SHP77 treated with DMSO at 0.1 percent for 48 hours (cell line): ENCODE results near the gene TTC34.

ENCODE experiments used
- DNase-seq: peaks from one replicate; lab custom pipeline; 2025; lab: John Stamatoyannopoulos, UW

Gene TTC34, protein sequence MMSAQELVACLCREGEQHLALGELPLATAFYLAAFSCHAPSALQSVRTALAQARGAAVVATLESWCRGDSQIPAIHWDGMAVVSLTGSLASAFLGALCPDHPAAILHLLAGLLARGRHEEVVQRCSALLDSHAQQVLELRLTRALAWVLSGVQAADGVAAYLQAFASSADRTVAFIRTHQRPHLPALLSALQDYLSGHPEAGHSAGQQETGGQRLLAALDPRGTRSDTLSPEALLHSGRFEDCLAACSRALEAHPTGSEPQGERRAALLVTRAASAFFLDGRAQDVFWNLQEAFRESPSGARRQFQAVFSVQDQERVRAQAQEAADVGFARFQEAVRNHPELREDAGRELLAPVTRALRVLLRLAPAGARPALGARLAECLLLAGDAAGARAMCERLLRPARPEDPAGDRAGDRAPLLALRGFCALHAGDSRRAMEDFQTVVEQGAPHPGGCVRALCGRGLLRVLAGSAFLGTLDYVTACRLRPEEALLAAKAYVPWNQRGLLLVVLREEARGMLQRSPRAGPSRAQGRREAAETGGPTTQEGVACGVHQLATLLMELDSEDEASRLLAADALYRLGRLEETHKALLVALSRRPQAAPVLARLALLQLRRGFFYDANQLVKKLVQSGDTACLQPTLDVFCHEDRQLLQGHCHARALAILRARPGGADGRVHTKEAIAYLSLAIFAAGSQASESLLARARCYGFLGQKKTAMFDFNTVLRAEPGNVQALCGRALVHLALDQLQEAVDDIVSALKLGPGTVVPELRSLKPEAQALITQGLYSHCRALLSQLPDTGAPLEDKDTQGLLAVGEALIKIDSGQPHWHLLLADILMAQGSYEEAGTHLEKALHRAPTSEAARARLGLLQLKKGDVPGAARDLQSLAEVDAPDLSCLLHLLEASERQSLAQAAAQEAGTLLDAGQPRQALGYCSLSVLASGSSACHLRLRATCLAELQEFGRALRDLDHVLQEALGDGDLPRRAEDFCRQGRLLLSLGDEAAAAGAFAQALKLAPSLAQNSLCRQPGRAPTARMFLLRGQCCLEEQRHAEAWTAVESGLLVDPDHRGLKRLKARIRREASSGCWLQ

DNA sequence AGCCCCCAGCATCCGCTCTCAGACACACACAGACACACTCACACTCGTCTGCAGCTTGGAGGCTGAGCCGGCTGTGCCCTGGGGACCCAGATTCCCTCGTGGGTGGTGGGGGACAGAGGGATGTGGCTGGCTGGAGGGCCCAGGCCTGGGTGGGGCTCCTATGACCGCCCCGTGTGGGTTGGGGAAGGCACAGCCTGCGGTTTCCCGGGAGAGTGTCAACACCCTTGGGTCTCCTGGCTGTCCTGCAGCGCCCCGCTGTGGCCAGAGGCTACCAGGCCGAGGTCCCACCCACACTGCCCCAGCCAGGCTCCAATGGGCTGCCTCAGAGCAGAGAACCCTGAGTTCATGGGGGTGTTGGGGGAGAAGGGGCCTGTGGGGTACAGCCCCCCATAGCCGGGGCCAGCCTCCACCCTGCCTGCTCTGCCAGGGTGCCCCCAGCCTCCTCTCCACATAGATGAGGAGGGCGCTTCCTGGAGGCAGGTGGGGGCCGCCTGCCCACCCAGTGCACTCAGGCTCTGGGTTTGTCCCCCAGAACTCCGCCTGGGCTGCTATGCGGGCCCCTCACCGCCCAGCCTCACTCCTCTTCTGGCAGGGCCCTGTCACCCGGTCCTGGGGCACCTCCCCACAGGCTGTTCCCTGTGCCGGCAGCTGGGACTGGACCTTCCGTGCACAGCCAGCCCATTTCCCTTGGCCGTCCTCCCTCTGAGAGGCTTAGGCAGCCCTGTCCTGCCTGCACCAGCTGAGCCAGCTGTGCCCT is at the start of gene TTC34:
Gene TTC34, minus strand, starts transcription at position 159 of the 757 bp plus-strand sequence. CDS start 866 bp downstream, outside the sequence.
- DNase-seq: no peak

- no peak for DNase-seq
Observed at GRCh38 chr1:2850502-2850901, 49.0 kb upstream of the TTC34 start.

- no peak for DNase-seq
Observed at GRCh38 chr1:2848006-2848670, 46.6 kb upstream of the TTC34 start.

DNA sequence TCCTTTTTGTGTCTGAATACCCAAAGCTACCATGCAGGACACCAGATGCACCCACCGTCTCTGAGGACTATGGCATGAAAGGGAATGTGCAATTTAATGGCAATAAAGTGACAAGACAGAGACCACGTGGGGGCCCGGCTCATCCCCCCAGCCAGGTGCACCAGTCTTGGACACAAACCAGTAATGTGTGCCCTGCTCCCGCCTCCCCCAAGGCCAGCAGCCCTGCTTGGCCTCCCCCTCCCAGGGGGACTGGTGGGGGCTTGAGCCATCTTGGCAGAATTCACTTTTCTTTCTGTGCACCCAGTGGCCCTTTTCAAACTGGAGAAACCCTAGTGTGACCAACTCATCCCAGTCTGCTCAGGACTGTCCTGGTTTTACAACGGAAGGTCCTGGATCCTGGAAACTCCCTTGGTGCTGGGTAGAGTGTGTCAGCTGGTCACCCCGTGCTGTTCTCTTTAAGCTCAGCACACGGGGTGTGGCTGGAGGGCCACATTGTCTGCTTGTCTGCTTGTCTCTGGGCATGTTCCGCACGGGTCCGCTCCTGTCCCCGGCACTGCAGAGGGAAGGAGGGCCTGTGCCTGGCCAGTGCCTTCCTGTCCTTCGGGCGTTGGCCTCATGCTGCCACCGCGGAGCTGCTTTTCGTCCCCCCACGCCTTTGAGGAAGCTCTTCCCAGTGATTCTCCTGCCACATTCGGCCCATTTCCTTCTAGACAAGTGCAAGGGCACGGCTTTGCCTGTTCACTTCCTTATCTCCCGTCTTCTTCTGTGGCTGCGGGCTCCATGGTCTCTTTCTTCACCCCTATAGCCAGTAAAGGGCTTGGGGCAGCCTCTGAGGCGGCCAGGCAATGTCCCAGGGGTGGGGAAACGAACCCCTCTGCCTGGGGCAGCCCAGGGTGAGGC is 45.8 kb upstream of the TTC34 start:
- no peak for DNase-seq

DNA sequence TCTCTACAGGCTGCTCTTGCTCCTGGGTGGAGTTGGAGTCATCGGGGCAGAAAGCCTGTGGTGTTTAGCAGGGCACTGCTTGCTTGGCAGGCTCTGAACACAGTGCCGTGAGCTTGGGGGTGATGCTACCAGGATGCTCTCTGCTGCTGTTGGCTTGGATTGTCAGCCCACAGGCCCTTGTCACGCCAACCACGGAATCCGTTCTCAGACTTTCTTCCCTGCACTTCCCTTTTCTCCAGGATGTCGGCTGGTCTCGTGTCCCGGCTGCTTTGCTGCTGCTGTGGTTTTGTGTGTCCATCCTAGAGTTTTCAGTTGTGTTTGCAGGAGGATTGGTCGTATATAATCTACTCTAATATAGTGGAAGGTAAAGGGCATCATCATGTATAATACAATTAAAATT is 44.4 kb upstream of the TTC34 start:
- DNase-seq: no peak

DNA sequence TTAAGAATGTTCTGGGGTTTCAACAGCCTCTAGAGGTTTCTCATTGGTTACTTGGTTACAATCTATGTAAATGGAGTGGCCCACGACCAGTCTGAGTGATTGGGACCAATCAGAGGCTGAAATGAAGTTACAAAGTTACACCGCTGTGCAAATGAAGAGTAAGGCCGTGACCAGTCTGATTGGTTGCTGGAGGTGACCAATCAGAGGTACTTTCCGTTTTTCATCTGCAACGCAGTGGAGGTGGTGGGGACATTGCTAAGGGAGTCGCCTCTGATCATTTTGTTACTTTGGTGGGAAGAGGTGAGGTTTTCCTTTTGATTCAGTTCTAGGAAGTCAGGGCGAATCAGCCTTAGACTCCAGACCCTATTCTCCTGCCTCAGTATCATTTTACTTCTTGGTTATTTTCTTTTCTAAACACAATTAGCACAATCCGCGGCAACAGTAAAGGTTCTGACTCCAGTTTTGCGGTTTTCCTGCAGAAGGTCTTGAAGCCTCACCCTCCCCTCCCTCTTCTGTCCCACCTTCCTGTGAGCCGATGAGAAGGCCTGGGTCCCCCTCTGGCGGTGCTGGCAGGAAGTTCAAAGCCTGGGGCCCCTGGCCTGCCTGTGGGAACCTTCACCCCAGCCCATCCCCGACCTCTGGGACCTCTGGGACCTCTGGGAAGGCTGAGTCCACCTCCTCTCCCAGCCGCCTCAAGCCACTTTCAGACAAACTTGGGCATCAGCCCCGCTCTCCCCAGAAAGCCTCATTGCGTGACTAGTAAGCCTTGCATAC is 38.7 kb upstream of the TTC34 start:
- no peak for DNase-seq

GRCh38 chr1:2837823-2838222 is 36.3 kb upstream of the TTC34 start:
- DNase-seq: no peak

DNA sequence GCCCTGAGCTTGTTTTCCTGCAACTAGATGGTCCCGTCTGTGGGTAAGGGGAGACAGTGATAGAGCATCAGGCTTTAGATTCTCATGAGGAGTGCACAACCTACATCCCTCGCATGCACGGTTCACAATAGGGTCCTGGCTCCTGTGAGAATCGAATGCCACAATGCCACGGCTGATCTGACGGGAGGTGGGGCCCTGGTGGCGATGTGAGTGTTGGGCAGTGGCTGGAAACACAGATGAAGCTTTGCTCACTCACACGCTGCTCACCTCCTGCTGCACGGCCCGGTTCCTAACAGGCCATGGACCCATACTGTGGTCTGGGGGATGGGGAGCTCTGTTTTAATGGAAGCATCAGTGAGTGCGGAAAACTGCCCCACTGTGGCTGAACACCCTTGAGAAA is 35.8 kb upstream of the TTC34 start:
- DNase-seq: no peak

DNA sequence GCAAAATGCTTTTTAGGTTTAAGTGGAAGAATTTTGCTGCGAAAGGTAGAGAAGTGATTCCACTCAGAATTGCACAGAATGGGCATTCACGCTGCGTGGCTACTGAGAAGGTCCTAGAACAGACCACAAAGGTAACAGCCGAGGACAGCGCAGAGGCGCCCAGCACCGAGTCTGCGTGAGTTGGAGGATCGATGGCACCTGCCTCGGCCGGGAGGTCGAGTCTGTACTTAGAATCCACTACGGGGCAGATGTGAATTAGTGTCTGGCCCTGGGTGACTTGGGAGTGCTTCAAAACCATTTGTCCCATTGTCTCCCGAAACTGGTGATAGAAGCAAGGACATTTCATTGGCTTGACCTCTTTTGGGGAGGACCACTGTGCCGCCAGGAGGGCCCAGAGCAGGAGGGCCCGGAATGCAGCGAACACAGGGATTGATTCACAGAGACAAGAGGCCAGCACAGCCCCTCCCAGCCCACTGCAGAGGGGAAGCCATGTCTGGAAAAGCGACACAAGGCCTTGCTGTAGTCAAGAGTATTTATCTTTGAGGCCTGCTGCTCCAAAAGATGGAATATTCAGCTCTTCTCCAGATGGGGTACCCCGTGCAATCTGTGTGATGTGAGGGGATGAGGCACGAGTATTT is 35.0 kb upstream of the TTC34 start:
- DNase-seq: no peak

- no peak for DNase-seq
Observed at GRCh38 chr1:2835650-2836159, 34.2 kb upstream of the TTC34 start.

- no peak for DNase-seq
Observed at GRCh38 chr1:2834741-2835564, 33.5 kb upstream of the TTC34 start.

GRCh38 chr1:2834146-2834475 is 32.6 kb upstream of the TTC34 start:
- DNase-seq: no peak

DNA sequence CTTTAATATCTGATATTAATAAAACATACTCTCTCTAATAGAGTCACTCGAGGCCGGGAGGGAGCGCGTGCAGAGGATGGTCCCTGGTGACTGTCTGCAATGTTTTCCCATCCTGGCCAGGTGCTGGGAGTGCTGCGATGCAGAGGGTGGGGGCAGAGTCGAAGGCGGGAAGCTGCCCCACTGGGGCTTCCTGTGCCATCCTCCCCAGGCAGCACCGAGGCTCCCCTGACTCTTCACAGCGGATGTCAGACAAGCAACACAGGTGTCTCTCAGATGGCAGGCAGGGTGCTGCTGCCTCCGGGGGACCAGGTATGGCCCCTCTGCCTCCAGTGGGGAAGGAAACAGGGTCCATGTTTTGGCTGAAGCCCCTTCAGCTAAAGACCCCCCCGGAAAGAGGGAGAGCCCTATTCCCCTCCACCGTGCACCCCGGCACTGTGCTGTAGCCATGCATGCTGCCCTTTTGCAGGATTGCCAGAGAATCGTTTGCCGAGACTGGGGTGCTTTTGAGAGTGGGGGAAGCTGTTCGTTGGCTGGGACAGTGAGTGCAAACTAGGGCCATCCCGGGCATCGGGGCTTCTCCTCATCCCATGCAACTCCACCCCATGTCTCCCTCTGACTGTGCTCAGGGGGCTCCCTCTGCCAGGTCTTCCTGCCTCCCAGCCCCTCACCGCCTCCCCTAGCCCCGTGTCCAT is 32.1 kb upstream of the TTC34 start:
- no peak for DNase-seq

GRCh38 chr1:2832506-2833453 is 31.3 kb upstream of the TTC34 start:
- no peak for DNase-seq

DNA sequence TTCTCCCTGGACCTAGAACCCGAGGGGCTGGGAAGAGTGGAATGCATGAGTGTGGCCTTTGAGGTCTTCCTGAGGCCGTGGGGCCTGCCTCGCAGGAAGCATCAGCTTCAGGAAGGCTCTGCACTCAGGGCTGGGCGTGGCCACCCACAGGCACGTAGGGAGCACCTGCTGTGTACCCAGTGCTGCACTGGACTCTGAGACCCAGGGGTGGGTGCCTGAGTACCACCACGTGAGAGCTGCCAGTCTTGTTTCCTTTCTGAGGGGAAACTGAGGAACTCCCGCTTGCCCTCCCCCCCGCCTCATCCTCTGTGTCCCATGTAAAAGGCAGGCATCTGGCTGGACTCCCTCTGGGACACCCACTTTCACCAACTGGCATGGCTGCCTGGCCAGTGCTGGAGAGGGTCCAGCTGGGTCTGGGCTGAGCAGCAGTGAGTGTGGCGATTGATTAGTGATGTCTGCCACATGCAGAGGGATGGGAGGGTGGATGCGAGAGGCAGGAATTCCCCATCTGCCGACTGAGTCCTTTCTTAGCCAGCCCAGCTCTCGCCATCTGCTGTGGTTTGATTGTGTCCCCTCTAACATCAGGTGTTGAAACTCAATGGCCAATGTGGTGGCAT is 30.2 kb upstream of the TTC34 start:
- no peak for DNase-seq
